HepG2 (cell line): ENCODE data around the gene PPDPF. TPM values are rescaled to one million over a fixed set of nuclear protein-coding genes. Genes with fewer than 3 reads are reported as not detected.

Experiments
- ELF4 ChIP-seq: sonication (generic); formaldehyde crosslinking; IDR thresholded peaks from 2 replicates; pipeline ENCODE4 v1.5.0; 2020; ENCODE audit warnings: missing genetic modification reagents, mild to moderate bottlenecking, moderate library complexity, borderline replicate concordance
- HDAC6 ChIP-seq: fragments of 200-600 bp; sonication (generic); IDR thresholded peaks from 2 replicates; pipeline ENCODE4 v1.7.0; 2017; ENCODE audit warnings: mild to moderate bottlenecking, antibody characterized with exemption, low read length, low read depth
- JUND ChIP-seq: sonication (generic); formaldehyde crosslinking; IDR thresholded peaks from 2 replicates; pipeline ENCODE4 v1.8.0; 2022; ENCODE audit warnings: mild to moderate bottlenecking, missing genetic modification reagents
- MAFG ChIP-seq: sonication (generic); formaldehyde crosslinking; IDR thresholded peaks from 2 replicates; pipeline ENCODE4 v1.5.1; 2020; ENCODE audit warnings: mild to moderate bottlenecking, missing genetic modification reagents
- PHF21A ChIP-seq: sonication (generic); formaldehyde crosslinking; IDR thresholded peaks from 2 replicates; pipeline ENCODE4 v1.5.0; 2020; ENCODE audit warnings: mild to moderate bottlenecking, missing genetic modification reagents
- PHF5A ChIP-seq: IDR thresholded peaks from one replicate; pipeline ENCODE4 v1.6.1; 2018; ENCODE audit warnings: low read depth, missing genetic modification reagents; ENCODE audit not compliant: unreplicated experiment
- RFXAP ChIP-seq: sonication (generic); formaldehyde crosslinking; IDR thresholded peaks from 2 replicates; pipeline ENCODE4 v1.4.0; 2020; ENCODE audit warnings: missing genetic modification reagents, borderline replicate concordance
- ZFX ChIP-seq: sonication (generic); formaldehyde crosslinking; IDR thresholded peaks from 2 replicates; pipeline ENCODE4 v1.4.0; 2020; ENCODE audit warnings: mild to moderate bottlenecking, low read depth, missing genetic modification reagents, moderate library complexity
- ZNF232 ChIP-seq: sonication (generic); formaldehyde crosslinking; IDR thresholded peaks from 2 replicates; pipeline ENCODE4 v1.4.0; 2020; ENCODE audit warnings: missing genetic modification reagents, borderline replicate concordance
- ZNF343 ChIP-seq: sonication (generic); formaldehyde crosslinking; IDR thresholded peaks from 2 replicates; pipeline ENCODE4 v1.4.0; 2020; ENCODE audit warnings: mild to moderate bottlenecking, missing genetic modification reagents
- ZNF407 ChIP-seq: sonication (generic); formaldehyde crosslinking; IDR thresholded peaks from one replicate; pipeline ENCODE4 v1.5.1; 2020; ENCODE audit warnings: mild to moderate bottlenecking, missing genetic modification reagents; ENCODE audit errors: not compliant biosample characterization
- ZNF652 ChIP-seq: IDR thresholded peaks from 2 replicates; pipeline ENCODE4 v1.6.1; 2016; ENCODE audit warnings: low read depth, borderline replicate concordance
- polyA plus RNA-seq, 8 experiments: library from polyadenylated mRNA; depleted of rRNA in 3 of 8; stranded (reverse) in 7 of 8; unstranded in 1 of 8; fragments of >200 nt; fragmentation: Illumina TruSeq in 4 of 8; extraction: Trizol in 4 of 8; gene quantifications; 2 replicates each; pipeline versions ENCODE4 v1.2.1 to v1.2.3, GENCODE V29; 2011 to 2016; ENCODE audit warnings: low read depth in 4 of 8, missing spikeins in 1 of 8, mixed read lengths in 1 of 8; ENCODE audit not compliant: insufficient read depth in 1 of 8
- total RNA-seq, 5 experiments: library from RNA; depleted of rRNA; stranded (reverse); fragments of >200 nt; fragmentation: Illumina TruSeq; extraction: Trizol; gene quantifications; 2 replicates each; pipeline ENCODE4 v1.2.3, GENCODE V29; 2016; ENCODE audit warnings: low read depth in 1 of 5
- TF ChIP-seq, protein P1 (sequence below): sonication (generic); formaldehyde crosslinking; IDR thresholded peaks from 2 replicates; pipeline ENCODE4 v1.8.0; 2022; ENCODE audit warnings: mild to moderate bottlenecking, missing genetic modification reagents, borderline replicate concordance
- TF ChIP-seq, protein P2 (sequence below): sonication (generic); formaldehyde crosslinking; IDR thresholded peaks from 2 replicates; pipeline ENCODE4 v1.5.1; 2020; ENCODE audit warnings: mild to moderate bottlenecking, missing genetic modification reagents, borderline replicate concordance

The PPDPF gene
- total and polyA plus RNA-seq, 2 of the 13 experiments (the other 11 are each of a cell fraction or from before 2014, with no cell fraction given), result 1.8 to 7.0 TPM

- no peak for TF ChIP-seq ZNF407 (CRISPR knock-in tag)
- no peak for TF ChIP-seq RFXAP (CRISPR knock-in tag)
- TF ChIP-seq PHF21A (CRISPR knock-in tag), result no peak
- TF ChIP-seq, protein P1, sequence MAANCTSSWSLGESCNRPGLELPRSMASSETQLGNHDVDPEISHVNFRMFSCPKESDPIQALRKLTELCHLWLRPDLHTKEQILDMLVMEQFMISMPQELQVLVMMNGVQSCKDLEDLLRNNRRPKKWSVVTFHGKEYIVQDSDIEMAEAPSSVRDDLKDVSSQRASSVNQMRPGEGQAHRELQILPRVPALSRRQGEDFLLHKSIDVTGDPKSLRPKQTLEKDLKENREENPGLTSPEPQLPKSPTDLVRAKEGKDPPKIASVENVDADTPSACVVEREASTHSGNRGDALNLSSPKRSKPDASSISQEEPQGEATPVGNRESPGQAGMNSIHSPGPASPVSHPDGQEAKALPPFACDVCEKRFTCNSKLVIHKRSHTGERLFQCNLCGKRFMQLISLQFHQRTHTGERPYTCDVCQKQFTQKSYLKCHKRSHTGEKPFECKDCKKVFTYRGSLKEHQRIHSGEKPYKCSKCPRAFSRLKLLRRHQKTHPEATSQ, result no peak
- no peak for TF ChIP-seq ELF4 (CRISPR knock-in tag)
- no peak for TF ChIP-seq ZNF232 (CRISPR knock-in tag)
- TF ChIP-seq JUND, result no peak
- no peak for TF ChIP-seq PHF5A (CRISPR knock-in tag)
- no peak for TF ChIP-seq ZNF652 (CRISPR knock-in tag)
- no peak for TF ChIP-seq ZFX (CRISPR knock-in tag)
- no peak for TF ChIP-seq ZNF343 (CRISPR knock-in tag)
- TF ChIP-seq, protein P2, sequence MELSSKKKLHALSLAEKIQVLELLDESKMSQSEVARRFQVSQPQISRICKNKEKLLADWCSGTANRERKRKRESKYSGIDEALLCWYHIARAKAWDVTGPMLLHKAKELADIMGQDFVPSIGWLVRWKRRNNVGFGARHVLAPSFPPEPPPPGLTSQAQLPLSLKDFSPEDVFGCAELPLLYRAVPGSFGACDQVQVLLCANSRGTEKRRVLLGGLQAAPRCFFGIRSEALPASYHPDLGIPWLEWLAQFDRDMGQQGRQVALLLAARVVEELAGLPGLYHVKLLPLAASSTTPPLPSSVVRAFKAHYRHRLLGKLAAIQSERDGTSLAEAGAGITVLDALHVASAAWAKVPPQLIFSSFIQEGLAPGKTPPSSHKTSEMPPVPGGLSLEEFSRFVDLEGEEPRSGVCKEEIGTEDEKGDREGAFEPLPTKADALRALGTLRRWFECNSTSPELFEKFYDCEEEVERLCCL (CRISPR knock-in tag), result no peak
- TF ChIP-seq HDAC6, result no peak
- TF ChIP-seq MAFG (CRISPR knock-in tag), result no peak
These were observed 47.8 kb downstream of the PPDPF start (continued) for GRCh38 chr20:63568170-63568981.
